Omental fat pad (tissue), 4 donors: Measurements from ENCODE around the gene CCDC137. TPM values are rescaled to one million over a fixed set of nuclear protein-coding genes. Genes with fewer than 3 reads are reported as not detected.

ENCODE experiments used
- ATAC-seq: fragments of 150-250 bp; one replicate; pipeline ENCODE4 v1.9.1; 2016; ENCODE audit warnings: mild to moderate bottlenecking, moderate library complexity; ENCODE audit not compliant: low FRiP score
- DNase-seq: peaks from one replicate; pipeline ENCODE4 v3.0.0-alpha.2; 2019; ENCODE audit warnings: low spot score
- total RNA-seq, 4 donors: library from RNA; depleted of rRNA; stranded (reverse); fragments of >200 nt; gene quantifications; one replicate each; pipeline ENCODE4 v1.1.0, GENCODE V29; 2016
- TF ChIP-seq, protein P1 (sequence below), 3 donors: fragments of 450-650 bp; IDR thresholded peaks; one replicate each; pipeline ENCODE4 v1.5.1; 2016 to 2017; ENCODE audit warnings: antibody characterized with exemption in 3 of 3, mild to moderate bottlenecking in 3 of 3, moderate library complexity in 2 of 3

CCDC137 gene
- total RNA-seq, 4 donors from 2014 or later, result 6.8 to 15.6 (median 9.4) TPM

DNA sequence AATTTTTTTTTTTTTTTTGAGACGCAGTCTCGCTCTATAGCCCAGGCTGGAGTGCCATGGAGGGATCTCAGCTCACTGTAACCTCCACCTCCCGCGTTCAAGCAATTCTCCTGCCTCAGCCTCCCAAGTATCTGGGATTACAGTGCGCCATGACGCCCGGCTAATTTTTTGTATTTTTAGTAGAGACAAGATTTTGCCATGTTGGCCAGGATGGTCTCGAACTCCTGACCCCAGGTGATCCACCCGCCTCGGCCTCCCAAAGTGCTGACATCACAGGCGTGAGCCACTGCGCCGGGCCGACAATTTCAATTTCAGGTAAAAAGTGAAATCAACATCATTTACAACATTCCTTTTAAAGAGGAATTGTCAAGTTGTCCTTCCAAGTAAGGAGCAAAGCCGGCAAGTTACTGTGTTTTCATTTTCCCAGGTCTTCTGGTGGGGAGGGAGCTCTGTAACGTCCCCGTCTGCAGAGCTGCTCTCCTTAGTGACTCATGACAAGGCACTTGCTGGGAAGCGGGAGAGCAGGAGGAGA is 30.5 kb upstream of the CCDC137 start:
- ATAC-seq (peak; percentile 72), DNase-seq (no peak)
- TF ChIP-seq, protein P1, sequence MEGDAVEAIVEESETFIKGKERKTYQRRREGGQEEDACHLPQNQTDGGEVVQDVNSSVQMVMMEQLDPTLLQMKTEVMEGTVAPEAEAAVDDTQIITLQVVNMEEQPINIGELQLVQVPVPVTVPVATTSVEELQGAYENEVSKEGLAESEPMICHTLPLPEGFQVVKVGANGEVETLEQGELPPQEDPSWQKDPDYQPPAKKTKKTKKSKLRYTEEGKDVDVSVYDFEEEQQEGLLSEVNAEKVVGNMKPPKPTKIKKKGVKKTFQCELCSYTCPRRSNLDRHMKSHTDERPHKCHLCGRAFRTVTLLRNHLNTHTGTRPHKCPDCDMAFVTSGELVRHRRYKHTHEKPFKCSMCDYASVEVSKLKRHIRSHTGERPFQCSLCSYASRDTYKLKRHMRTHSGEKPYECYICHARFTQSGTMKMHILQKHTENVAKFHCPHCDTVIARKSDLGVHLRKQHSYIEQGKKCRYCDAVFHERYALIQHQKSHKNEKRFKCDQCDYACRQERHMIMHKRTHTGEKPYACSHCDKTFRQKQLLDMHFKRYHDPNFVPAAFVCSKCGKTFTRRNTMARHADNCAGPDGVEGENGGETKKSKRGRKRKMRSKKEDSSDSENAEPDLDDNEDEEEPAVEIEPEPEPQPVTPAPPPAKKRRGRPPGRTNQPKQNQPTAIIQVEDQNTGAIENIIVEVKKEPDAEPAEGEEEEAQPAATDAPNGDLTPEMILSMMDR (IDR thresholded peaks at IDR 0.05), result no peak

DNA sequence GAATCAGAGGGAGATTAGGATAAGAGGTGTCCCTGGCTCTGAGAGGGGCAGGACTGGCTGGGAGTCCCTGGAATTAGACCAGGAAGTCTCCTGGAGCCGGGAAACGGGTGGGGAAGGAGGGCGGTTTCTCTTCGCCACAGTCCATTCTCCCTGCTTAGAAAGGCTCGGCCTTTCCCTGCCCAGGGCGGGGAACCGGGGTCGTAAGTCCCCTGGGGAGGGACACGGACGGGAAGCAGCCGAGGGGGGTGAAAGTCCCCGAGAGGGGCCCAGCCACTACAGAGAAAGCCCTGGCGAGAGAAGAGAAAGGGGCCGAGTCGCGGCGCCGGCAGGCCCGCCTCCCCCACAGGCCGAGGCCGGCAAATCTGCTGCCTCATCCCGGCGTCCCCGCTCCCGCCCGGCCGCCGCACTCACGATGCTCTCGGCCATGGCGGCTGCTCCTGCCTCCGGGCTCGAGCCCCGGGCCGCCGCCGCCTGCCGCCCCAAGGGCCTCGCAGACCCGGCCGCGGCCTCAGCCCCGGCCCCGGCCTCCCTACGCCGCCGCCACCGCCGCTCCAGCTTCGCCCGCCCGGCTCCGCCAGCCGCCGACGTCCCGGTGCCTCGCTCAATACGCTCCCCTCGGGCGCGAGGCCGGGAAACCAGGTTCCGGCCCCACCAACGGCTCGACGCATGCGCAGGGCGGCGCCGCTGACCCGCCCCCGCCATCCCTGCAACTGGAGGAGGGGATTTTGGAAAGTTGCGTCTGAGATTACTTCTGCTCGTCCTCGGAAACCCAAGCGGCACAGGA is 29.8 kb upstream of the CCDC137 start, which contains the start of the genes NPLOC4 and TSPAN10:
TSS of gene NPLOC4 (minus strand) at position 608 of the 784 bp plus-strand sequence. CDS start at position 426, 182 bp downstream.
TSS of gene TSPAN10 (plus strand) at position 692 of the 784 bp plus-strand sequence. CDS start 5,217 bp downstream, outside the sequence.
- peak; percentile 71 for DNase-seq
- ATAC-seq, result peak; percentile 97
- TF ChIP-seq, protein P1 (IDR thresholded peaks at IDR 0.05), result no peak

DNA sequence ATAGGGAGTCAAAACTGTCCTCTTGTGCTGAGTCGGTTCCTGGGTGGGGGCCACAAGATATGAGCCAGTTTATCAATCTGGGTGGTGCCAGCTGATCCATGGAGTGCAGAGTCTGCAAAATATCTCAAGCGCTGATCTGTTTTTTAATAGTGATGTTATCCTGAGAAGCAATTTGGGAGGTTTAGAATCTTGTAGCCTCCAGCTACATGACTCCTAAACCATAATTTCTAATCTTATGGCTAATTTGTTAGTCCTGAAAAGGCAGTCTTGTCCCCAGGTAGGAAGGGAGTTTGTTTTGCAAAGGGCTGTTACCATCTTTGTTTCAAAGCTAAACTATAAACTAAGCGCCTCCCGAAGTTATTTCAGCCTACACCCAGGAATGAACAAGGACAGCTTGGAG is 27.9 kb upstream of the CCDC137 start:
- TF ChIP-seq, protein P1 (IDR thresholded peaks at IDR 0.05), result no peak
- DNase-seq, result no peak
- no peak for ATAC-seq

DNA sequence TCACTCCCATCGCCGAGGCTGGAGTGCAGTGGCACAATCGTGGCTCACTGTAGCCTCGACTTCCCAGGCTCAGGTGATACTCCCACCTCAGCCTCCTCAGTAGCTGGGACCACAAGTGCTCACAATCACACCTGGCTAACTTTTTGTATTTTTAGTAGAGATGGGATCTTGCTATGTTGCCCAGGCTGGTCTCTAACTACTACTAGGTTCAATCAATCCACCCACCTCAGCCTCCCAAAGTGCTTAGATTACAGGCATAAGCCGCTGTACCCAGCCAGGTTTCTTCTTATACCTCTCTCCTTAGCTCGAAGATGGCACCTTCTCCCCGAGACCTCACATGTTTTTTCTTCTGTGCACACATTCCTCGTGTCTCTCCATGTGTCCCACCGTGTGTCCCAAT is 26.5 kb upstream of the CCDC137 start:
- DNase-seq (no peak), ATAC-seq (no peak)
- TF ChIP-seq, protein P1 (IDR thresholded peaks at IDR 0.05), result no peak

DNA sequence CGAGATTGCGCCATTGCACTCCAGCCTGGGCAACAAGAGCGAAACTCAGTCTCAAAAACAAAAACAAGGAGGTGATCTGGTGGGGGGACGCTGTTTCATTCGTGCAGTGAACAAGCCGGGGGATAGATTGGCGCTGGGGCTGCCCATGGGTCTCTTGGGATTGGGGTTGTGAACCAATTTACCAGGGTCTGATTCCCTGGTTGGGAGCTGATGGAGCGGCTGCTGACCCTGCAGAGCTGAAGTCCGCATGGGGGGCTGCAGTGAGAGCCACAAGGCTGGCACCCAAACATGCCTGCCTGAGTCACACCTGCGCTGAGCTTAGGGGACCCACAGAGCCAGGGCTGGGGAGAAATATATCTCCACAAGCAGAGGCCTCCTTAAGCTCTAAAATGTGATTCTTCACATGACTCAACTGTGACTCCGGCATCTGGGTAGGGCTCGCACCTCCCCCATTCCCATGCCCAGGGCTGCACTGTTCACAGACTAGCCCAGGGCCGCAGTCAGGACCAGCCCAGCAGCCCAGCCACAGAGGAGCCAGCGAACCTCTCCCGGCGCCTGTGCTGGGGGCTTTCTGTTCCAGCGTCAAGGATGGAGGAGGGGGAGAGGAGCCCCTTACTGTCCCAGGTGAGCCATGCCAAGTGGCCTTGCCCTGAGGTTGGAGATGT is 24.6 kb upstream of the CCDC137 start:
- DNase-seq, result no peak

DNA sequence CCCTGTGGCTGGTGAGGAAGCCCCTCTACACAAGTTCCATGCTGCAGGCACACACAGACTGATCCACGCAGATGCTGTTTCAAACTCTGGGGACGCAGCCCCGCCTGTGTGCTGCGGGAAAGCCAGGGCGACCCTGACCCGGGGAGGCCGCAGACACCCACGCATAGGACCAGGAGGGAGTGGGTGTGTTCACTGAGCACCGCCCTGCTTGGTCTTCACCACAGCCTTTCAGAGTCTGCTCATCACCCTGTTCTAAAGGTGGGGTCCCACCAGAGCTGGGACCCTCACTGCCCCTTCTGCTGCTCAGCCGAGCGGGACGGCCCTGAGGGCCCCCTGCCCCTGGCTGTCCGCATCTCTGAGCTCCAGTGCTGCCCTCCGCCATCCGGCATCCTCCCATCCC is 22.0 kb upstream of the CCDC137 start:
- no peak for ATAC-seq

More for the DNA sequence above, 24.6 kb upstream of the CCDC137 start:
- no peak for ATAC-seq
- TF ChIP-seq, protein P1 (IDR thresholded peaks at IDR 0.05), result no peak

More for the DNA sequence above, 22.0 kb upstream of the CCDC137 start:
- TF ChIP-seq, protein P1 (IDR thresholded peaks at IDR 0.05), result no peak
- DNase-seq, result no peak
